Measurements from ENCODE around the gene SLC12A7.
"Not testable (repeated sequence)": the region's sequence is repeated elsewhere in the genome, so short reads cannot be mapped to it uniquely, and the experiment has no call there.

SLC12A7 gene

DNA sequence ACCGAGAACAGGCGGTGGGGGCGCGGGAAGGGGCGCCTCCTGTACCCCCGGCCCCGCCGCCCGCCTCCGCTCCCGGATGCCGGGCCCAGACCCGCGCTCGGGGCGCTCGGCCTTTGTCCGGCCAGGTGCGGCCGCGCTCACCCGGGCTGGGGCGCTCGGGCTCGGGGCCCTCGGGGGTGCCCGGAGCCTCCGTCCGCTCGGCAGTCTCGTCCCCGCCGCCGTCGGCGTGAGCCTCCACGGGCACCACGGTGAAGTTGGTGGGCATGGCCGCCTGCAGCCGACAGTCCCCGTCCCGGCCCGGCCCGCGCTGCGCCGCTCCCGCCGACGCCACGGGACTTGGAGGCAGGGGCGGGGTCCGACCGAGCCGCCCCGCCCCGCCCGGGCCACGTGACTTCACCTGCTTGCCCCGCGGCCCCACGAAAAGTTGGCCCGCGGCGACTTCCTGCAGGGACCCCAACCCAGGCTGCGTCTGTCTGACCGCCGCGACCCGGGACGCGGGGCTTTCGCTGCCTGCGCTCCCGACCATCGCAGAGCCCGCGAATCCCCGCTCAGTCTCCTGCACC is at the start of gene SLC12A7:
Gene SLC12A7, minus strand, starts transcription at position 337 of the 563 bp plus-strand sequence. Its CDS starts 72 bp downstream, at position 265.
- Histone ChIP-seq H3K27ac (no peak within 1 kb of the TSS), H3K9me3 (ENCODE audit: low read depth, low read length) (no peaks in the 10 kb centered on the region), H3K9ac (ENCODE audit: insufficient read length) (peak within 1 kb of the TSS; percentile 88), H3K4me3 (peak within 1 kb of the TSS; percentile 87), H3K36me3 (ENCODE audit: insufficient read depth, low read length) (no peaks in the 10 kb centered on the region)
- DNase-seq (ENCODE audit: low read depth, low spot score), result no peak
- TF ChIP-seq FOXP2 (optimal IDR thresholded peaks at IDR 0.05; ENCODE audit: control extremely low read depth, extremely low read length, insufficient read depth) (no peak), POLR2AphosphoS5 (IDR thresholded peaks at IDR 0.05; ENCODE audit: borderline replicate concordance, low read depth, low read length) (peak; percentile 70)

DNA sequence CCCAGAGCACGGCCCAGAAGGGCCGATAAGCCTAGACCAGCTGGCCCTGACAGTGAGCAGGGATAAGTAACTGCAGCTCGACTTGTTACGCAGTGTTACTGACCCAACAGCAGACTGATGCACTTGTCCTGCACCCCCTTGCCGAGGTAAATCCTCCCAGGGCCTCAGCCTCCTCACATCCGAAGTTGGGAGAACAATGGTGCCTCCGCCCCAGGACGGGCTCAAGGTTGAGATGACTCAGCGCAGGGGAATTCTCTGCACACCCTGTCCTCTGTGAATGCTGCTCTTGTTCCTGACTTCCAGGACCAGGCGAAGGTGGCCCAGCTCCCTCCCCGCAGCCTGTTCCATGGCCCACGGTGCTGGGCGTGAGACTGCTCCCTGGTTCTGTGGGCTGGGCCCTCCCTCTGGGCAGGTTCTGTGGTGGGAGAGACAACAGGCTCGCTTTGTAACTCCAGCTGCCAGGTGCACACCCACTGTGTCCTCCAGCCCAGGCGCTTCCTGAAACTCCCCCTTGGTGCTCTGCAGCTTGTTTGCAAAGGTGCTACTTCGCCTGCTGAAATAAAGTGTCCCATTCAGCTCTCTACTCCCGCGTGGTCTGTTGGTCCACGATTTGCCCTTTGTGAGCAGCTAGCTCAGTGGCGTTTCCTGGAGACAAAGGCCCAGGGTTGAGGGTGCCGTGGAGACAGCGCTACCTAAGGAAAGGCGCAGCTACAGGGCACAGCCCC is 49.4 kb upstream of the SLC12A7 start:
- no peak for TF ChIP-seq FOXP2 (optimal IDR thresholded peaks at IDR 0.05; ENCODE audit: control extremely low read depth, extremely low read length, insufficient read depth)
- no peak for TF ChIP-seq POLR2AphosphoS5 (IDR thresholded peaks at IDR 0.05; ENCODE audit: borderline replicate concordance, low read depth, low read length)
- no peak for TF ChIP-seq EZH2 (IDR thresholded peaks at IDR 0.05)
- no peak overlapping the region for H3K9ac ChIP-seq (ENCODE audit: insufficient read length)
- DNase-seq (ENCODE audit: low read depth, low spot score), result no peak
- no peaks in the 10 kb centered on the region for H3K9me3 ChIP-seq (ENCODE audit: low read depth, low read length)
- H3K27ac ChIP-seq, result no peak overlapping the region
- H3K4me3 ChIP-seq, result no peak overlapping the region
- H3K36me3 ChIP-seq (ENCODE audit: insufficient read depth, low read length), result no peaks in the 10 kb centered on the region

DNA sequence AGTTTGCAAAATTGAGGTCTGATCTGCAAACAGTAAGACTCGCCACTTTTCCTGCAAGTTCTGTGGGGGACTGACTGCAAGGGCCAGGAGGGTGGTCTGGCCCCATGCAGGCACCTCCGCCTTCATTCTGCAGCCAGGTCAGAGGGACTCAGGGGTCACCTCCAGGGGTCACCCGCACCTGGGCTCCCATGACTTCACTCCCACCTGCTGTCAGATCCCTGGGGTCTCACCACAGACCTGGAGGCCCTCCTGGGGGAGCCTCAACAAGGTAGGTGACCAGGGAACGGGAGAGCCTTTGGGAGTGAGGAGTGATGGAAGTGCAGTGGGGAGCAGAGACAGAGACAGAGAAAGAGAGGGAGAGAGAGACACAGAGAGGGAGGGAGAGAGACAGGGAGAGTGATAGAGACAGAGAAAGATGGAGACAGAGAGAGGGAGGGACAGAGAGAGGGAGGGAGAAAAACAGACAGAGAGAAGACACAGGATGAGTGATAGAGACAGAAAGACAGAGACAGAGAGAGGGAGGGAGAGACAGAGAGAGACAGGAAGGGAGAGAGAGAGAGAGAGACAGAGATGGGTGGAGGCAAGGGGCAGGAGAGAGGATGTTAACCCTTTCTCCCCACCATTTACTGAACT is 48.0 kb upstream of the SLC12A7 start:
- H3K4me3 ChIP-seq, result no peak overlapping the region
- no peak overlapping the region for H3K27ac ChIP-seq
- TF ChIP-seq POLR2AphosphoS5 (IDR thresholded peaks at IDR 0.05; ENCODE audit: borderline replicate concordance, low read depth, low read length) (no peak), EZH2 (IDR thresholded peaks at IDR 0.05) (no peak), FOXP2 (optimal IDR thresholded peaks at IDR 0.05; ENCODE audit: control extremely low read depth, extremely low read length, insufficient read depth) (no peak)
- DNase-seq (ENCODE audit: low read depth, low spot score), result no peak
- H3K9me3 ChIP-seq (ENCODE audit: low read depth, low read length), result no peaks in the 10 kb centered on the region
- H3K9ac ChIP-seq (ENCODE audit: insufficient read length), result no peak overlapping the region
- no peaks in the 10 kb centered on the region for H3K36me3 ChIP-seq (ENCODE audit: insufficient read depth, low read length)

DNA sequence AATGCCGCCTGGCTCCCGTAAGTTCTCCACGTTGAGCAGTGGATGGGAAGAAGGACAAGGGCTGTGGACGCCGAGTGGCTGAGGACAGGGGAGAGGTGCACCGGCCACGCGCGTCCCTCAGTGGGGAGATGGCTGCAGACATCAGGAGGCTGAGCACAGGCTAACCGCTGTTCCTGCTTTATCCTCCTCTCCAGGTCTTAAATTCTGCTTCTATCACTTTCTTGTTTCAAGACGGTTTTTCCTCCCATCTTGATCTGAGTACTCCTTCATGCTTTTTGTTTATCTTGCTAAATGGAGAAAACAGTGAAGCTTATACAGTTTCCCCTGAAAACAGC is 47.4 kb upstream of the SLC12A7 start:
- Histone ChIP-seq H3K4me3 (no peak overlapping the region), H3K9ac (ENCODE audit: insufficient read length) (no peak overlapping the region), H3K9me3 (ENCODE audit: low read depth, low read length) (no peaks in the 10 kb centered on the region), H3K36me3 (ENCODE audit: insufficient read depth, low read length) (no peaks in the 10 kb centered on the region), H3K27ac (no peak overlapping the region)
- no peak for TF ChIP-seq FOXP2 (optimal IDR thresholded peaks at IDR 0.05; ENCODE audit: control extremely low read depth, extremely low read length, insufficient read depth)
- TF ChIP-seq POLR2AphosphoS5 (IDR thresholded peaks at IDR 0.05; ENCODE audit: borderline replicate concordance, low read depth, low read length), result no peak
- TF ChIP-seq EZH2 (IDR thresholded peaks at IDR 0.05), result no peak
- no peak for DNase-seq (ENCODE audit: low read depth, low spot score)

DNA sequence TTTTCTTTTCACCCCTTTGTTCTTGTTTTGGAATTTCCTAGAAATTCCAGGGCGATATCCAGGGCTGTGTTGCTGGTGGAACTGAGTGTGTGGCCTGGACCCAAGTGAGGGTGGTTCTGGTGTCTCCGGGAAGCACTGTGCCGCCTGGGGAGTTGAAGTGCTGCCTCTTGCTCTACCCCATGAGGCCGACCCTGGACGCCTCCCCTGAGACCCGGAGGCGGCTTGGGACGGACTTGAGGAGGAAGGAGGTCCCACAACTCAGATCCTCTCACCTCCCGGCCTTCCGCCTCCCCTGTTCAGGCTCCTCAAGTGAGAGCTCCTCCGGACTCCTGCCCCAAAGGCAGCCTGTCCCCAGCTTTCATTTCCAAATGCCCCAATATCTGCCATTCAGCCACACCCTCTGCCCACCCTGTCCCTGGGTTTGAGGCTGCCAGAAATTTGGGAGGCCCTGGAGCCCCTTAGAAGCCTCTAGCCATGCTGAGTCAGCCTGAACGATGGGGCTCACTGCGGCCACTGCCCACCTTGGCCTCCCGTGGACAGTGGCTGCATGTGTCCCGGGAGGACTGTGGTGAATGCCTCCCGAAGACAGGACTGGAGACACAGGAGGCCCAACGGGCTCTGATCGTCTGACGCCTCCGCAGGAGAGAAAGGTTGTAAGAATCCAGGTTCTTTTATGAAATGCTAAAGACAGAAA is 46.9 kb upstream of the SLC12A7 start:
- no peak for DNase-seq (ENCODE audit: low read depth, low spot score)
- Histone ChIP-seq H3K9me3 (ENCODE audit: low read depth, low read length) (no peaks in the 10 kb centered on the region), H3K36me3 (ENCODE audit: insufficient read depth, low read length) (no peaks in the 10 kb centered on the region), H3K4me3 (no peak overlapping the region), H3K27ac (no peak overlapping the region), H3K9ac (ENCODE audit: insufficient read length) (no peak overlapping the region)
- TF ChIP-seq EZH2 (IDR thresholded peaks at IDR 0.05) (no peak), POLR2AphosphoS5 (IDR thresholded peaks at IDR 0.05; ENCODE audit: borderline replicate concordance, low read depth, low read length) (no peak), FOXP2 (optimal IDR thresholded peaks at IDR 0.05; ENCODE audit: control extremely low read depth, extremely low read length, insufficient read depth) (no peak)

DNA sequence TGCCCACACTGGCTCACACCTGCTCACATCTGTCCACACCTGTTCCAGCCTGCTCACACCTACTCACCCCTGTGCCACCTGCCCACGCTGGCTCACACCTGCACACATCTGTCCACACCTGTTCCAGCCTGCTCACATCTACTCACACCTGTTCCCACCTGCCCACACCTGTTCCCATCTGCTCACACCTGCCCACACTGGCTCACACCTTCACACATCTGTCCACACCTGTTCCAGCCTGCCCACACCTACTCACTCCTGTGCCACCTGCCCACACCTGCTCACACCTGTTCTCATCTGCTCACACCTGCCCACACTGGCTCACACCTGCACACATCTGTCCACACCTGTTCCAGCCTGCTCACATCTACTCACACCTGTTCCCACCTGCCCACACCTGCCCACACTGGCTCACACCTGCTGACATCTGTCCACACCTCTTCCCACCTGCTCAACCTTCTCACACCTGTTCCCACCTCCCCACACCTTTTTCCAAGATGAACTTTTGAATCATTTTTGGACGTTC is 45.7 kb upstream of the SLC12A7 start:
- H3K27ac ChIP-seq; H3K36me3 ChIP-seq (ENCODE audit: insufficient read depth, low read length); H3K9ac ChIP-seq (ENCODE audit: insufficient read length); H3K4me3 ChIP-seq; DNase-seq (ENCODE audit: low read depth, low spot score); H3K9me3 ChIP-seq (ENCODE audit: low read depth, low read length): not testable (repeated sequence)

DNA sequence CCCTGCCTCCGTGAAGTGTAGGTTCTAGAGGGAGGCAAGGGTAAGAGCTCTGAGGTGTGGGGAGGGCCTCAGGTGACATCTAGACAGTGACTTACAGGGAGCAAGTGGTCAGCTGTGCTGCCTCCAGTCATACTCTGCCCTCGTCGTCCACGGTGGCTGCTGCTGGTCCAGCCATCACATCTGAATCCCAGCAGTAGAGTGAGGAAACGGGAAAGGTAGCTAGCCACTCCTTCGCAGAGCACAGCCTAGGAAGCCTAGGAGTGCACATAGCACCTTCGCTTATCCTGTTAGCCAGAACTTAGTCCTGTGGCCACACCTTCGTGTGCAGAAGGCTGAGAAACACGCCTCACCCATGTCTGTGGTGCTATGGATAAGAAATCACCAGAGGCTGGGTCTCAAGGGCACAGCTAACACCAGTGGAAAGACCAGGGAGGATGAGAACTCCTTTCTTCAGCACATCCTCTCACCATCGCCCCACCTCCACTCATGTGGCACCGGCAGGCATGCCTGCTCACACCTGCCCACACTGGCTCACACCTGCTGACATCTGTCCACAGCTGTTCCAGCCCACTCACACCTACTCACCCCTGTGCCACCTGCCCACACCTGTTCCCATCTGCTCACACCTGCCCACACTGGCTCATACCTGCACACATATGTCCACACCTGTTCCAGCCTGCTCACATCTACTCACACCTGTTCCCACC is 45.0 kb upstream of the SLC12A7 start:
- no peak overlapping the region for H3K4me3 ChIP-seq
- DNase-seq (ENCODE audit: low read depth, low spot score), result no peak
- no peaks in the 10 kb centered on the region for H3K9me3 ChIP-seq (ENCODE audit: low read depth, low read length)
- no peaks in the 10 kb centered on the region for H3K36me3 ChIP-seq (ENCODE audit: insufficient read depth, low read length)
- TF ChIP-seq FOXP2 (optimal IDR thresholded peaks at IDR 0.05; ENCODE audit: control extremely low read depth, extremely low read length, insufficient read depth) (no peak), EZH2 (IDR thresholded peaks at IDR 0.05) (no peak), POLR2AphosphoS5 (IDR thresholded peaks at IDR 0.05; ENCODE audit: borderline replicate concordance, low read depth, low read length) (no peak)
- no peak overlapping the region for H3K9ac ChIP-seq (ENCODE audit: insufficient read length)
- H3K27ac ChIP-seq, result no peak overlapping the region

Data from SK-N-MC (cell line).